Kidney (tissue), 14 donors: ENCODE results near the gene TMEM178B. TPM values are rescaled to one million over a fixed set of nuclear protein-coding genes. Genes with fewer than 3 reads are reported as not detected.

Source experiments
- DNase-seq, 5 donors: peaks; one replicate each; pipeline ENCODE4 v3.0.0-alpha.2; 2013 to 2020
- FAIRE-seq: peaks from 2 replicates; lab custom pipeline; 2012; peaks lifted over from hg19 to GRCh38; lab: Jason Lieb, UNC
- H3K27ac ChIP-seq, 2 donors: one replicate each; pipeline ENCODE4 v1.7.0; 2013; ENCODE audit warnings: low read depth in 2 of 2, low read length in 2 of 2, inconsistent platforms in 1 of 2
- H3K27me3 ChIP-seq: one replicate; pipeline ENCODE4 v1.7.1; 2013; ENCODE audit warnings: low read length, inconsistent platforms; ENCODE audit not compliant: control insufficient read depth, insufficient read depth
- H3K36me3 ChIP-seq, 3 donors: one replicate each; pipeline versions ENCODE4 v1.7.0 to v1.7.1; 2013; ENCODE audit warnings: low read length in 3 of 3, control low read depth in 1 of 3, inconsistent platforms in 1 of 3; ENCODE audit not compliant: insufficient read depth in 3 of 3, control insufficient read depth in 2 of 3
- H3K4me1 ChIP-seq, 3 donors: one replicate each; pipeline versions ENCODE4 v1.7.0 to v1.7.1; 2013; ENCODE audit warnings: low read length in 3 of 3, inconsistent platforms in 1 of 3, low read depth in 1 of 3; ENCODE audit not compliant: control insufficient read depth in 2 of 3, insufficient read depth in 2 of 3
- H3K4me3 ChIP-seq, 3 donors: one replicate each; pipeline versions ENCODE4 v1.7.0 to v1.8.1; 2013; ENCODE audit warnings: low read length in 3 of 3, control low read depth in 1 of 3, inconsistent platforms in 1 of 3
- H3K9ac ChIP-seq, 3 donors: one replicate each; pipeline versions ENCODE4 v1.7.0 to v1.7.1; 2013; ENCODE audit warnings: low read length in 3 of 3, control low read depth in 1 of 3, inconsistent platforms in 1 of 3
- H3K9me3 ChIP-seq, 3 donors: one replicate each; pipeline versions ENCODE4 v1.7.0 to v1.7.1; 2013; ENCODE audit warnings: low read length in 3 of 3, control low read depth in 1 of 3, inconsistent platforms in 1 of 3; ENCODE audit not compliant: control insufficient read depth in 2 of 3, insufficient read depth in 1 of 3
- intact Hi-C: fragments of 100-400 bp; cut with DNase I; formaldehyde crosslinking; loops from one replicate; pipeline ENCODE4 v1.11.1; 2022
- polyA plus RNA-seq: library from polyadenylated mRNA; stranded (reverse); fragments of 350-450 nt; fragmentation: Illumina TruSeq; extraction: RNeasy Lipid Tissue Mini Kit (QIAGEN cat#74804); gene quantifications from one replicate; pipeline ENCODE4 v1.2.3, GENCODE V29; 2014; ENCODE audit warnings: low read depth, low replicate concordance; ENCODE audit not compliant: insufficient read depth
- total RNA-seq: library from RNA; stranded (reverse); fragmentation: NEBNext Ultra II Directional; extraction: Animal tissue kit (Norgen Biotek cat#: 25700); gene quantifications from one replicate; pipeline ENCODE4 v1.2.1, GENCODE V29; 2021
- TF ChIP-seq, protein P1 (sequence below): IDR thresholded peaks from 3 replicates; pipeline ENCODE4 v1.5.1; 2012; ENCODE audit warnings: mild to moderate bottlenecking, moderate library complexity, borderline replicate concordance; ENCODE audit not compliant: insufficient read depth; ENCODE audit errors: extremely low read depth
- donor health status: control.
- donor health status: control.
- donor health status: control.
- donor health status: control.
- donor health status: control.
- donor health status: DM: yes; HTN: yes; CAD: no.
- donor health status: Normal renal cell carcinoma (clear cell type).

TMEM178B gene
- total and polyA plus RNA-seq, 2 donors from 2014 or later: 0.58 to 20.0 TPM

- no peaks in the 10 kb centered on the region for H3K27me3 ChIP-seq
- no peaks in the 10 kb centered on the region for H3K36me3 ChIP-seq
- DNase-seq (no peak), FAIRE-seq (no peak)
- intact Hi-C loops: no loop called here
- H3K9me3 ChIP-seq: no peaks in the 10 kb centered on the region
- H3K27ac ChIP-seq: no peak overlapping the region
- peaks cover 0 to 12% (median 0%) of the 10 kb centered on the region in 3 donors for H3K4me1 ChIP-seq
- TF ChIP-seq, protein P1, sequence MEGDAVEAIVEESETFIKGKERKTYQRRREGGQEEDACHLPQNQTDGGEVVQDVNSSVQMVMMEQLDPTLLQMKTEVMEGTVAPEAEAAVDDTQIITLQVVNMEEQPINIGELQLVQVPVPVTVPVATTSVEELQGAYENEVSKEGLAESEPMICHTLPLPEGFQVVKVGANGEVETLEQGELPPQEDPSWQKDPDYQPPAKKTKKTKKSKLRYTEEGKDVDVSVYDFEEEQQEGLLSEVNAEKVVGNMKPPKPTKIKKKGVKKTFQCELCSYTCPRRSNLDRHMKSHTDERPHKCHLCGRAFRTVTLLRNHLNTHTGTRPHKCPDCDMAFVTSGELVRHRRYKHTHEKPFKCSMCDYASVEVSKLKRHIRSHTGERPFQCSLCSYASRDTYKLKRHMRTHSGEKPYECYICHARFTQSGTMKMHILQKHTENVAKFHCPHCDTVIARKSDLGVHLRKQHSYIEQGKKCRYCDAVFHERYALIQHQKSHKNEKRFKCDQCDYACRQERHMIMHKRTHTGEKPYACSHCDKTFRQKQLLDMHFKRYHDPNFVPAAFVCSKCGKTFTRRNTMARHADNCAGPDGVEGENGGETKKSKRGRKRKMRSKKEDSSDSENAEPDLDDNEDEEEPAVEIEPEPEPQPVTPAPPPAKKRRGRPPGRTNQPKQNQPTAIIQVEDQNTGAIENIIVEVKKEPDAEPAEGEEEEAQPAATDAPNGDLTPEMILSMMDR: no peak
- H3K9ac ChIP-seq: no peak overlapping the region
- H3K4me3 ChIP-seq: no peak overlapping the region
Observed at GRCh38 chr7:141463986-141464385, 390.1 kb downstream of the TMEM178B start.

GRCh38 chr7:141464551-141464950, 390.7 kb downstream of the TMEM178B start:
- Histone ChIP-seq H3K4me3 (no peak overlapping the region), H3K27ac (no peak overlapping the region), H3K36me3 (no peaks in the 10 kb centered on the region), H3K9me3 (no peaks in the 10 kb centered on the region), H3K4me1 (peaks cover 0 to 12% (median 0%) of the 10 kb centered on the region in 3 donors), H3K27me3 (no peaks in the 10 kb centered on the region), H3K9ac (no peak overlapping the region)
- TF ChIP-seq, protein P1: no peak
- FAIRE-seq (no peak), DNase-seq (no peak)
- intact Hi-C loops: no loop called here

GRCh38 chr7:141466151-141466904, 392.5 kb downstream of the TMEM178B start:
- TF ChIP-seq, protein P1: no peak
- no peak overlapping the region for H3K9ac ChIP-seq
- H3K27ac ChIP-seq: no peak overlapping the region
- no peak for DNase-seq
- intact Hi-C loops: no loop called here
- no peaks in the 10 kb centered on the region for H3K36me3 ChIP-seq
- no peaks in the 10 kb centered on the region for H3K9me3 ChIP-seq
- FAIRE-seq: no peak
- H3K4me3 ChIP-seq: no peak overlapping the region
- peaks cover 0 to 12% (median 0%) of the 10 kb centered on the region in 3 donors for H3K4me1 ChIP-seq
- no peaks in the 10 kb centered on the region for H3K27me3 ChIP-seq

GRCh38 chr7:141468341-141468740, 394.5 kb downstream of the TMEM178B start:
- Histone ChIP-seq H3K4me1 (peaks cover 0 to 4% (median 0%) of the 10 kb centered on the region in 3 donors), H3K9ac (no peak overlapping the region), H3K9me3 (no peaks in the 10 kb centered on the region), H3K27me3 (no peaks in the 10 kb centered on the region), H3K36me3 (no peaks in the 10 kb centered on the region), H3K27ac (no peak overlapping the region), H3K4me3 (no peak overlapping the region)
- DNase-seq: no peak
- no peak for FAIRE-seq
- TF ChIP-seq, protein P1: no peak
- intact Hi-C loops: no loop called here
